ENCODE results near the gene XXYLT1.
"Not testable (repeated sequence)": the region's sequence is repeated elsewhere in the genome, so short reads cannot be mapped to it uniquely, and the experiment has no call there.

XXYLT1 gene, protein sequence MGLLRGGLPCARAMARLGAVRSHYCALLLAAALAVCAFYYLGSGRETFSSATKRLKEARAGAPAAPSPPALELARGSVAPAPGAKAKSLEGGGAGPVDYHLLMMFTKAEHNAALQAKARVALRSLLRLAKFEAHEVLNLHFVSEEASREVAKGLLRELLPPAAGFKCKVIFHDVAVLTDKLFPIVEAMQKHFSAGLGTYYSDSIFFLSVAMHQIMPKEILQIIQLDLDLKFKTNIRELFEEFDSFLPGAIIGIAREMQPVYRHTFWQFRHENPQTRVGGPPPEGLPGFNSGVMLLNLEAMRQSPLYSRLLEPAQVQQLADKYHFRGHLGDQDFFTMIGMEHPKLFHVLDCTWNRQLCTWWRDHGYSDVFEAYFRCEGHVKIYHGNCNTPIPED

GRCh38 chr3:195270817-195271409 lies at the start of gene XXYLT1:
Gene XXYLT1, minus strand, starts transcription at chr3:195271159. Its CDS starts 101 bp downstream, at chr3:195271058.
- Histone ChIP-seq H3K9ac (peak within 1 kb of the TSS; percentile 87), H3K27me3 (no peaks in the 10 kb centered on the region), H3K27ac (peak within 1 kb of the TSS; percentile 84)

DNA sequence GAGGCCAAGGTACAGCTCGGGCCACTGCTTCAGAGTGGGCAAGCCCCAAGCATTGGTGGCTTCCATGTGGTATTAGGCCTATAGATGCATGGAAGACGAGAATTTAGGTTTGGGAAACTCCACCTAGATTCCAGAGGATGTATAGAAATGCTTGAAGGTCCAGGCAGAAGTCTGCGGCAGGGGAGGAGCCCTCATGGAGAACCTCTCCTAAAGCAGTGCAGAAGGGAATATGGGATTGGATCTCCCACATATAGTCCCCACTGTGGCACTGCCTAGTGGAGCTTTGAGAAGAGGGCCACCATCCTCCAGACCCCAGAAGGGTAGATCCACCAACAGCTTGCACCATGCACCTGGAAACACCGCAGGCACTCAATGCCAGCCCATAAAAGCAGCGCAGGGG lies 48.1 kb upstream of the XXYLT1 start:
- H3K4me3 ChIP-seq = peak overlapping the region; percentile 42
- H3K9me3 ChIP-seq = peaks cover 40% of the 10 kb centered on the region
- no peak overlapping the region for H3K4me2 ChIP-seq
- H4K20me1 ChIP-seq = no peaks in the 10 kb centered on the region
- no peak overlapping the region for H3K9ac ChIP-seq
- no peak for TF ChIP-seq Cebpa-rat (IDR thresholded peaks at IDR 0.05)
- no peak overlapping the region for H3K27ac ChIP-seq
- H3K4me1 ChIP-seq = no peaks in the 10 kb centered on the region
- H3K27me3 ChIP-seq = no peaks in the 10 kb centered on the region
- H3K36me3 ChIP-seq = peaks cover 51% of the 10 kb centered on the region

More at GRCh38 chr3:195270817-195271409, at the start of gene XXYLT1:
- Histone ChIP-seq H3K4me1 (peaks cover 25% of the 10 kb centered on the region), H3K4me3 (peak within 1 kb of the TSS; percentile 83), H4K20me1 (peaks cover 25% of the 10 kb centered on the region), H3K4me2 (peak within 1 kb of the TSS; percentile 95), H3K9me3 (no peaks in the 10 kb centered on the region), H3K36me3 (peaks cover 8% of the 10 kb centered on the region; the same call in 1 of the 2 replicates)
- no peak for TF ChIP-seq Cebpa-rat (IDR thresholded peaks at IDR 0.05)

- peaks cover 11% of the 10 kb centered on the region for H3K36me3 ChIP-seq
- H3K27me3 ChIP-seq = no peaks in the 10 kb centered on the region
- no peak overlapping the region for H3K4me3 ChIP-seq
- no peak overlapping the region for H3K9ac ChIP-seq
- TF ChIP-seq Cebpa-rat (IDR thresholded peaks at IDR 0.05) = no peak
- H3K4me1 ChIP-seq = no peaks in the 10 kb centered on the region
- H3K27ac ChIP-seq = no peak overlapping the region
- no peaks in the 10 kb centered on the region for H3K9me3 ChIP-seq
- H3K4me2 ChIP-seq = no peak overlapping the region
- H4K20me1 ChIP-seq = no peaks in the 10 kb centered on the region
Observed at GRCh38 chr3:195312714-195313113, 41.8 kb upstream of the XXYLT1 start.

DNA sequence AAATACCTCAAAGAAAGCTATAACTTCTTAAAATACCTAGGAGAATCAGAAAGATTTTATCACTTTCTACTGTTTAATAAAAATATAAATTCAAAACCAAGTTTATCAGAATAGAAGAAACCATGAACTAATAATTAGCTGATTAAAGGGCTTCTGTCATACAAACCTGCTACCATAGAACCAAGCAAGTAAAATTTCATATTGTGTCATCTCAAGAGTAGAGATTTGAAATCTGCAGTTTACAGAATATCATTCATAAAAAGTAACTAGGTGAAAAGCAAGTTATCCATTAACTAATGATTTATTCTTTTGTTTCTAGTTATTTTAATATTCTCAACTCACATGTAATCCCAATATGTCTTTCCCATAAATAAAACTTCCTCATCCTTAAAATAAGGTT lies 36.8 kb upstream of the XXYLT1 start:
- Histone ChIP-seq H3K4me3 (no peak overlapping the region), H3K9ac (no peak overlapping the region), H3K4me2 (no peak overlapping the region), H3K27me3 (no peaks in the 10 kb centered on the region), H3K9me3 (no peaks in the 10 kb centered on the region), H3K4me1 (no peaks in the 10 kb centered on the region), H3K27ac (no peak overlapping the region), H3K36me3 (peaks cover 38% of the 10 kb centered on the region), H4K20me1 (no peaks in the 10 kb centered on the region)
- TF ChIP-seq Cebpa-rat (IDR thresholded peaks at IDR 0.05) = no peak

DNA sequence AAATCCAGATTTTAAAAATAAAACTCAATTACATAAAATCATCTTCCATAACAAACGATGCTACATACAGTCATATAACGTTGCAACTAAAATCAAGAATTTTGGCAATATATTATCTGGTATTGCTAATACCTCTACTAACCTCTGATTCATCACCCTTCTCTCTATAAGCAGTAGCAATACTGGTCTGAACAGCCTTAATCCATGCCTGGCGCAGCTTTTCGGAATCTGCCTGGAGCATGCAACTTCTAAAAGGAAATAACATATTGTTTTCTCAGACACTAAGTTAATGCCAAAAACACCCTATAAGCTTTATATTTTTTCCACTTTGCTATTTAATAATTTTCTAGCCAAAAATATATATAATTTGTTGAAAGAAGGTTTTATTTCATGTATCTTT lies 35.4 kb upstream of the XXYLT1 start:
- H3K27ac ChIP-seq = no peak overlapping the region
- H3K4me3 ChIP-seq = no peak overlapping the region
- H3K4me1 ChIP-seq = no peaks in the 10 kb centered on the region
- H4K20me1 ChIP-seq = no peaks in the 10 kb centered on the region
- H3K27me3 ChIP-seq = no peaks in the 10 kb centered on the region
- H3K36me3 ChIP-seq = peaks cover 44% of the 10 kb centered on the region
- no peak overlapping the region for H3K9ac ChIP-seq
- H3K4me2 ChIP-seq = no peak overlapping the region
- no peaks in the 10 kb centered on the region for H3K9me3 ChIP-seq
- TF ChIP-seq Cebpa-rat (IDR thresholded peaks at IDR 0.05) = no peak

- Histone ChIP-seq H3K36me3 (peaks cover 78% of the 10 kb centered on the region), H4K20me1 (no peaks in the 10 kb centered on the region), H3K27ac (no peak overlapping the region), H3K4me1 (no peaks in the 10 kb centered on the region), H3K27me3 (no peaks in the 10 kb centered on the region), H3K9me3 (no peaks in the 10 kb centered on the region), H3K4me2 (no peak overlapping the region), H3K9ac (no peak overlapping the region), H3K4me3 (no peak overlapping the region)
- TF ChIP-seq Cebpa-rat (IDR thresholded peaks at IDR 0.05) = no peak
Observed at GRCh38 chr3:195302431-195302830, 31.5 kb upstream of the XXYLT1 start.

DNA sequence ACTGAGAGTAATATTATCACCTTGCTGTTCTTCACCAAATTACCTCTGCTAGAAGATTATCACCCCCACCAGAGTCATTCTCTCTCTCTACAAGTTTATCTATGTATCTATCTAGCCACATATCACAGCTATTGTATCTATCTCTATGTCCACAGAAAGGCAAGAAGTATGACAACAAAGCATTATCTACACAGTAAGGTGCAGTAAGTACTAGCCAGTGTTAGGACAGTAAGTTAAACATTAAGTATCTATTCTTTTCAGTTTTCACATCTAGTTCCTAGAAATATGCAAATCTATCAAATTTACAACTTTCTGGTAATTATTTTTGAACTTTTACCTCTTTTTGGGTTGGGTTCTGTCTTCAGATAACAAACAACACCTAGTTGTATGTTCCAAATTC lies 26.5 kb upstream of the XXYLT1 start:
- Histone ChIP-seq H4K20me1 (no peaks in the 10 kb centered on the region), H3K4me2 (no peak overlapping the region), H3K9ac (no peak overlapping the region), H3K36me3 (peaks cover 82% of the 10 kb centered on the region), H3K27ac (no peak overlapping the region), H3K4me1 (peaks cover 2% of the 10 kb centered on the region), H3K4me3 (no peak overlapping the region), H3K9me3 (no peaks in the 10 kb centered on the region), H3K27me3 (no peaks in the 10 kb centered on the region)
- no peak for TF ChIP-seq Cebpa-rat (IDR thresholded peaks at IDR 0.05)

DNA sequence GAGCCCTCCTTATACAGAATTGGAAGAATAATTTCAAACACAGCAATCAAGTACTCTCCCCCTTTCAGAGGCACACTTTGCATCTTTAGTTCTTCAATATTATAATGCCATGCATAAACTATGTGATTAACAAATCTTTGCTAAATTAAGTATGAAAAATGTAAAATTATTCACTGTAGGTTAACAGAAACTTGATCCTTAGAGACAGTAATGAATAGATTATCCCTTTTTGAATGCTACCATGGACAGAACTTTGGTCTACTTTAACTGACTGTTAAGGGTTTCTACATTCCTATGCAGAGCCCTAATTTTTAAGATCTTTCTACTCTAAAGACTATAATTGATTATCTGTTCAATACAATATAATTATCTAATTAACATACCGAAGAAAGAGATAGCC lies 25.7 kb upstream of the XXYLT1 start:
- no peak for TF ChIP-seq Cebpa-rat (IDR thresholded peaks at IDR 0.05)
- H3K36me3 ChIP-seq = peaks cover 80% of the 10 kb centered on the region
- no peak overlapping the region for H3K27ac ChIP-seq
- H3K4me1 ChIP-seq = peaks cover 10% of the 10 kb centered on the region
- H4K20me1 ChIP-seq = no peaks in the 10 kb centered on the region
- H3K27me3 ChIP-seq = no peaks in the 10 kb centered on the region
- H3K9me3 ChIP-seq = no peaks in the 10 kb centered on the region
- H3K4me3 ChIP-seq = no peak overlapping the region
- H3K9ac ChIP-seq = no peak overlapping the region
- no peak overlapping the region for H3K4me2 ChIP-seq

- peaks cover 12% of the 10 kb centered on the region for H3K4me1 ChIP-seq
- peaks cover 85% of the 10 kb centered on the region for H3K36me3 ChIP-seq
- no peak for TF ChIP-seq Cebpa-rat (IDR thresholded peaks at IDR 0.05)
- H3K9me3 ChIP-seq = no peaks in the 10 kb centered on the region
- no peak overlapping the region for H3K9ac ChIP-seq
- H3K4me3 ChIP-seq = no peak overlapping the region
- H3K27me3 ChIP-seq = no peaks in the 10 kb centered on the region
- no peak overlapping the region for H3K4me2 ChIP-seq
- no peaks in the 10 kb centered on the region for H4K20me1 ChIP-seq
- no peak overlapping the region for H3K27ac ChIP-seq
Observed at GRCh38 chr3:195291121-195291520, 20.2 kb upstream of the XXYLT1 start.

DNA sequence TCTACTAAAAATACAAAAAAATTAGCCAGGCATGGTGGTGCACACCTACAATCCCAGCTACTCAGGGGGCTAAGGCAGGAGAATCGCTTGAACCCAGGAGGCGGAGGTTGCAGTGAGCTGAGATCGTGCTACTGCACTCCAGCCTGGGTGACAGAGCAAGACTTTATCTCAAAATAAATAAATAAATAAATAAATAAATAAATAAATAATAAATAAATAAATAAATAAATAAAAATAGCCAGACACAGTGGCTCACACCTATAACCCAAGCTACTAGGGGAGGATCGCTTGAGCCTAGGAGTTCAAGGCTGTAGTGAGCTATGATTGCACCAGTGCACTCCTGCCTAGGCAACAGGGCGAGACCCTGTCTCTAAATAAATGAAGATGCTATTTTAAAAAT lies 19.7 kb upstream of the XXYLT1 start:
- H3K9ac ChIP-seq, H3K9me3 ChIP-seq, H3K4me2 ChIP-seq, H3K27ac ChIP-seq, H4K20me1 ChIP-seq, H3K4me3 ChIP-seq, H3K27me3 ChIP-seq: not testable (repeated sequence)
- H3K36me3 ChIP-seq = peaks cover 88% of the 10 kb centered on the region
- H3K4me1 ChIP-seq = peaks cover 12% of the 10 kb centered on the region

Measured in BLaER1 (cell line).